DOHH2 (cell line): ENCODE measurements around the gene GRM4.

ENCODE experiments used
- H3F3A ChIP-seq: fragments of 200-600 bp; sonication (generic), shearing (Covaris generic); 2 replicates; pipeline ENCODE4 v1.6.0; 2016; ENCODE audit warnings: antibody characterized with exemption, mild to moderate bottlenecking; ENCODE audit not compliant: control insufficient read depth, insufficient read depth
- H3K27ac ChIP-seq: fragments of 200-600 bp; sonication (generic); 2 replicates; pipeline ENCODE4 v1.5.1; 2014; ENCODE audit warnings: low read depth, mild to moderate bottlenecking, low read length, moderate library complexity
- H3K27me3 ChIP-seq: fragments of 200-600 bp; sonication (generic); 2 replicates; pipeline ENCODE4 v1.6.1; 2014; ENCODE audit warnings: mild to moderate bottlenecking, low read length, mixed read lengths; ENCODE audit not compliant: control insufficient read depth
- H3K36me3 ChIP-seq: fragments of 200-600 bp; sonication (generic); 2 replicates; pipeline ENCODE4 v1.6.1; 2014; ENCODE audit warnings: mild to moderate bottlenecking, low read length, moderate library complexity, mixed read lengths; ENCODE audit not compliant: control insufficient read depth
- H3K4me1 ChIP-seq: fragments of 200-600 bp; sonication (generic); 2 replicates; pipeline ENCODE4 v1.6.1; 2014; ENCODE audit warnings: mild to moderate bottlenecking, low read length, mixed read lengths; ENCODE audit not compliant: control insufficient read depth
- H3K4me2 ChIP-seq: fragments of 200-600 bp; sonication (generic); 2 replicates; pipeline ENCODE4 v1.6.0; 2014; ENCODE audit warnings: mild to moderate bottlenecking, low read length, moderate library complexity
- H3K4me3 ChIP-seq: fragments of 200-600 bp; sonication (generic); 2 replicates; pipeline ENCODE4 v1.5.1; 2014; ENCODE audit warnings: mild to moderate bottlenecking, low read length, mixed read lengths
- H3K79me2 ChIP-seq: fragments of 200-600 bp; sonication (generic); 2 replicates; pipeline ENCODE4 v1.6.1; 2014; ENCODE audit warnings: mild to moderate bottlenecking, low read length, mixed read lengths; ENCODE audit not compliant: control insufficient read depth
- H3K9me2 ChIP-seq: fragments of 200-600 bp; sonication (generic); replicated peaks from 2 replicates; pipeline ENCODE4 v1.6.1; 2014; ENCODE audit warnings: mild to moderate bottlenecking, low read length, mixed read lengths; ENCODE audit not compliant: control insufficient read depth
- H3K9me3 ChIP-seq: fragments of 200-600 bp; sonication (generic); 2 replicates; pipeline ENCODE4 v1.6.1; 2014; ENCODE audit warnings: antibody characterized with exemption, low read length, mixed read lengths; ENCODE audit not compliant: control insufficient read depth, insufficient read depth
- H4K20me1 ChIP-seq: fragments of 200-600 bp; sonication (generic); 2 replicates; pipeline ENCODE4 v1.6.0; 2014; ENCODE audit warnings: low read depth, mild to moderate bottlenecking, antibody characterized with exemption, low read length, moderate library complexity; ENCODE audit not compliant: control insufficient read depth, insufficient read depth
- CTCF ChIP-seq: fragments of 200-600 bp; sonication (generic); IDR thresholded peaks from one replicate; pipeline ENCODE4 v1.5.1; 2014; ENCODE audit warnings: antibody characterized with exemption, mild to moderate bottlenecking, low read depth, low read length; ENCODE audit not compliant: poor library complexity, severe bottlenecking
- EZH2phosphoT487 ChIP-seq: fragments of 200-600 bp; sonication (generic); IDR thresholded peaks from 2 replicates; pipeline ENCODE4 v1.6.1; 2017; ENCODE audit warnings: borderline replicate concordance, mild to moderate bottlenecking, antibody characterized with exemption, low read length, moderate library complexity, mixed read lengths

GRM4 gene

GRCh38 chr6:34057790-34058189, 88.1 kb downstream of the GRM4 start:
- H3K27me3 ChIP-seq, result peaks cover 8% of the 10 kb centered on the region
- H4K20me1 ChIP-seq, result peaks cover 10% of the 10 kb centered on the region; the same call in 1 of the 2 replicates
- H3K9me3 ChIP-seq, result no peaks in the 10 kb centered on the region
- no peak overlapping the region for H3K4me3 ChIP-seq
- H3K36me3 ChIP-seq, result no peaks in the 10 kb centered on the region
- peaks cover 7% of the 10 kb centered on the region; the same call in 1 of the 2 replicates for H3K4me1 ChIP-seq
- TF ChIP-seq EZH2phosphoT487, result no peak
- TF ChIP-seq CTCF, result no peak
- no peaks in the 10 kb centered on the region for H3F3A ChIP-seq
- H3K4me2 ChIP-seq, result no peak overlapping the region
- H3K79me2 ChIP-seq, result no peaks in the 10 kb centered on the region
- H3K27ac ChIP-seq, result no peak overlapping the region
- H3K9me2 ChIP-seq, result no peaks in the 10 kb centered on the region

GRCh38 chr6:34057191-34057590, 88.7 kb downstream of the GRM4 start:
- TF ChIP-seq CTCF, result no peak
- no peak for TF ChIP-seq EZH2phosphoT487
- no peaks in the 10 kb centered on the region for H3F3A ChIP-seq
- H3K79me2 ChIP-seq, result no peaks in the 10 kb centered on the region
- H3K27ac ChIP-seq, result no peak overlapping the region
- peaks cover 7% of the 10 kb centered on the region; the same call in 1 of the 2 replicates for H3K4me1 ChIP-seq
- no peaks in the 10 kb centered on the region for H3K9me3 ChIP-seq
- H3K27me3 ChIP-seq, result peaks cover 8% of the 10 kb centered on the region
- H3K36me3 ChIP-seq, result no peaks in the 10 kb centered on the region
- no peak overlapping the region for H3K4me3 ChIP-seq
- peaks cover 6% of the 10 kb centered on the region; the same call in 1 of the 2 replicates for H4K20me1 ChIP-seq
- no peaks in the 10 kb centered on the region for H3K9me2 ChIP-seq
- no peak overlapping the region for H3K4me2 ChIP-seq

- Histone ChIP-seq H3K27ac (no peak overlapping the region), H3K4me3 (no peak overlapping the region), H3K79me2 (no peaks in the 10 kb centered on the region), H3K4me1 (peaks cover 7% of the 10 kb centered on the region; the same call in 1 of the 2 replicates), H3K36me3 (no peaks in the 10 kb centered on the region), H3K9me2 (no peaks in the 10 kb centered on the region), H3K27me3 (peaks cover 8% of the 10 kb centered on the region), H3F3A (no peaks in the 10 kb centered on the region), H3K4me2 (0 out of 2 replicates have a peak overlapping the region, but pooled peaks have one; percentile 2), H4K20me1 (peaks cover 6% of the 10 kb centered on the region; the same call in 1 of the 2 replicates), H3K9me3 (no peaks in the 10 kb centered on the region)
- no peak for TF ChIP-seq CTCF
- no peak for TF ChIP-seq EZH2phosphoT487
These were observed 89.4 kb downstream of the GRM4 start for GRCh38 chr6:34056305-34057108.
